ENCODE measurements around the gene ANKRD28.

The ANKRD28 gene

DNA sequence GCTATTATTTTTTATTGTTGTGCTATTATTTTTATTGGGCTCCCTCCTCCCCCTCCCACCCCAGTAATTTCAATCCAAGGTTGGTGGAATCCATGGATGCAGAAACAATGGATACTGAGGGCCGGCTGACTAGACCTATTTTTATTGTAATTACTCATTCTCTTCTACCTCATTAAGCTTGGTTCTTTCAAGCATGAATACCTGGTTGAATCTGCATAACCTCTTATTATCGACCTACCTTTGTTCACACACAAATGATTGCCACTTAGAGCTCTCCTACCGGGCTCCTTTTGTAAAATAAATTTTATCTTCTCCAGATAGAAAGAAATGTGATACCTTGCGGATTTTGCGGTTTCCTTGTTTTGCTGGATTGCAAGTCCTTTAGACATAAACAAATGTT lies 164.6 kb downstream of the ANKRD28 start:
- peaks cover 22% of the 10 kb centered on the region for H3K4me1 ChIP-seq (ENCODE audit: low read depth, poor library complexity, severe bottlenecking)
- H4K20me1 ChIP-seq (ENCODE audit: insufficient read depth), result no peaks in the 10 kb centered on the region
- H3K36me3 ChIP-seq (ENCODE audit: insufficient read depth), result no peaks in the 10 kb centered on the region
- H3K27ac ChIP-seq, result no peak overlapping the region
- H3K27me3 ChIP-seq (ENCODE audit: insufficient read depth, low read depth), result no peaks in the 10 kb centered on the region
- no peak overlapping the region for H3K4me2 ChIP-seq
- no peak overlapping the region for H3K9ac ChIP-seq
- H3K79me2 ChIP-seq (ENCODE audit: insufficient read depth, low read depth), result no peaks in the 10 kb centered on the region
- TF ChIP-seq, protein P1, sequence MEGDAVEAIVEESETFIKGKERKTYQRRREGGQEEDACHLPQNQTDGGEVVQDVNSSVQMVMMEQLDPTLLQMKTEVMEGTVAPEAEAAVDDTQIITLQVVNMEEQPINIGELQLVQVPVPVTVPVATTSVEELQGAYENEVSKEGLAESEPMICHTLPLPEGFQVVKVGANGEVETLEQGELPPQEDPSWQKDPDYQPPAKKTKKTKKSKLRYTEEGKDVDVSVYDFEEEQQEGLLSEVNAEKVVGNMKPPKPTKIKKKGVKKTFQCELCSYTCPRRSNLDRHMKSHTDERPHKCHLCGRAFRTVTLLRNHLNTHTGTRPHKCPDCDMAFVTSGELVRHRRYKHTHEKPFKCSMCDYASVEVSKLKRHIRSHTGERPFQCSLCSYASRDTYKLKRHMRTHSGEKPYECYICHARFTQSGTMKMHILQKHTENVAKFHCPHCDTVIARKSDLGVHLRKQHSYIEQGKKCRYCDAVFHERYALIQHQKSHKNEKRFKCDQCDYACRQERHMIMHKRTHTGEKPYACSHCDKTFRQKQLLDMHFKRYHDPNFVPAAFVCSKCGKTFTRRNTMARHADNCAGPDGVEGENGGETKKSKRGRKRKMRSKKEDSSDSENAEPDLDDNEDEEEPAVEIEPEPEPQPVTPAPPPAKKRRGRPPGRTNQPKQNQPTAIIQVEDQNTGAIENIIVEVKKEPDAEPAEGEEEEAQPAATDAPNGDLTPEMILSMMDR (conservative IDR thresholded peaks at IDR 0.05; ENCODE audit: low read depth, low read length), result no peak
- H2AFZ ChIP-seq (ENCODE audit: low read depth), result no peak overlapping the region
- no peak overlapping the region for H3K4me3 ChIP-seq (IDR thresholded peaks at IDR 0.05; ENCODE audit: insufficient read depth, low read depth, low read length)

DNA sequence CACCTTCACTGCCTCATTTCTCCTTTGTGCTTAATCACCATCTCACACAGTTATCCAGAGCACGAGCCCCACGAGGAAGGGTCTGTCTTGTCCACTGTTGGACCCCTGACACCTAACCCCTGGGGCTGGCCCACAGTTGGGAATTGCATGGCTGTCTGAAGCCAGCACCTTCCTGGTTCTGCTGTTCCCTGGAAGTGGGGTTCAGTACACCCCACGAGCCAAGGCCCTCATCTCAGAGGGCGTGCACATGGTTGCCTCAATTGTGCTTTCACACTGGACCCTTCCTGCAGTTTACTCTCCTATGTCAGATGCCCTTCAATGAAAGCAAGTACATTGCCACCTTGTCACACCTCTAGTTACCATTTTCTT lies 165.6 kb downstream of the ANKRD28 start:
- H3K36me3 ChIP-seq (ENCODE audit: insufficient read depth), result no peaks in the 10 kb centered on the region
- H4K20me1 ChIP-seq (ENCODE audit: insufficient read depth), result no peaks in the 10 kb centered on the region
- no peak overlapping the region for H2AFZ ChIP-seq (ENCODE audit: low read depth)
- no peaks in the 10 kb centered on the region for H3K27me3 ChIP-seq (ENCODE audit: insufficient read depth, low read depth)
- H3K9ac ChIP-seq, result no peak overlapping the region
- no peak overlapping the region for H3K4me3 ChIP-seq (IDR thresholded peaks at IDR 0.05; ENCODE audit: insufficient read depth, low read depth, low read length)
- TF ChIP-seq, protein P1 (conservative IDR thresholded peaks at IDR 0.05; ENCODE audit: low read depth, low read length), result no peak
- H3K4me2 ChIP-seq, result no peak overlapping the region
- H3K4me1 ChIP-seq (ENCODE audit: low read depth, poor library complexity, severe bottlenecking), result peaks cover 12% of the 10 kb centered on the region
- no peaks in the 10 kb centered on the region for H3K79me2 ChIP-seq (ENCODE audit: insufficient read depth, low read depth)
- H3K27ac ChIP-seq, result no peak overlapping the region

DNA sequence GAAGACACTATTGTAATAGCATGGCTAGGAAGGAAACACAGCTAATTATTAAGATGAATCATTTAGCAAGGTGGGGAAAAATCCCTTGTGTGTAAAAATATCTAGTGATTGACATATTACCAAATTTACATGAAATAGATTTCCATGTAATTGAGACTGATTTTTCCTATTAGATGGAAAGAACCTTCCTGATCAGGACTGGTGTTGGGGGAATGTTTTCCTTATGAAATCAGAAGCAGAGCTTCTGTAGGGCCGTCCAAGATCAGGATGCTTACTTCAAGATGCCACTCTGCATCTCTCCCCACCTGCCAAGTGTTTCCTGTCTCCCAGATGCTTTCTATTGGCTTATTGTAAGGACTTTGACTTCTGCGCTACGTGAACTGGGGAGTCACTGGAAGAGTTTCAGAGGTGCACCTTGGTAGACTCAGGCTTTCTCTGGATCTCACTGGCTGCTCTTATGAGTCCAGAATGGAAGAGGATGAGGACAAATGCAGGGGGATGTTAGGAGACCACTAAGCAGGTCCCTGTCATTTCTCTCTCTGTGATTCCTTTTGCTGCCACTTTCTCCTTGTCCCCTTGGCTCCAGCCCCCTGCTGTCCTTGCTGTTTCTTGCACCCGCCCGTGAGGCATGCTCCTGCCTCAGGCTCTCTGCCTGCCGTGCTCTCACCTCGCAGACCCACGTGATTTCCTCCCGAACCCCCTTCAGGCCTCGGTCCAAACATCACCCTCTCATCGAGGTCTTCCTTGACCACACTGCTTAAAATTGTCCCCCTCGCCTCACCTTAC lies 166.2 kb downstream of the ANKRD28 start:
- no peak overlapping the region for H3K27ac ChIP-seq
- no peaks in the 10 kb centered on the region for H3K27me3 ChIP-seq (ENCODE audit: insufficient read depth, low read depth)
- peaks cover 9% of the 10 kb centered on the region for H3K4me1 ChIP-seq (ENCODE audit: low read depth, poor library complexity, severe bottlenecking)
- H2AFZ ChIP-seq (ENCODE audit: low read depth), result no peak overlapping the region
- no peak overlapping the region for H3K4me2 ChIP-seq
- H3K4me3 ChIP-seq (IDR thresholded peaks at IDR 0.05; ENCODE audit: insufficient read depth, low read depth, low read length), result no peak overlapping the region
- no peaks in the 10 kb centered on the region for H3K36me3 ChIP-seq (ENCODE audit: insufficient read depth)
- no peaks in the 10 kb centered on the region for H4K20me1 ChIP-seq (ENCODE audit: insufficient read depth)
- TF ChIP-seq, protein P1 (conservative IDR thresholded peaks at IDR 0.05; ENCODE audit: low read depth, low read length), result no peak
- H3K79me2 ChIP-seq (ENCODE audit: insufficient read depth, low read depth), result no peaks in the 10 kb centered on the region
- H3K9ac ChIP-seq, result no peak overlapping the region

DNA sequence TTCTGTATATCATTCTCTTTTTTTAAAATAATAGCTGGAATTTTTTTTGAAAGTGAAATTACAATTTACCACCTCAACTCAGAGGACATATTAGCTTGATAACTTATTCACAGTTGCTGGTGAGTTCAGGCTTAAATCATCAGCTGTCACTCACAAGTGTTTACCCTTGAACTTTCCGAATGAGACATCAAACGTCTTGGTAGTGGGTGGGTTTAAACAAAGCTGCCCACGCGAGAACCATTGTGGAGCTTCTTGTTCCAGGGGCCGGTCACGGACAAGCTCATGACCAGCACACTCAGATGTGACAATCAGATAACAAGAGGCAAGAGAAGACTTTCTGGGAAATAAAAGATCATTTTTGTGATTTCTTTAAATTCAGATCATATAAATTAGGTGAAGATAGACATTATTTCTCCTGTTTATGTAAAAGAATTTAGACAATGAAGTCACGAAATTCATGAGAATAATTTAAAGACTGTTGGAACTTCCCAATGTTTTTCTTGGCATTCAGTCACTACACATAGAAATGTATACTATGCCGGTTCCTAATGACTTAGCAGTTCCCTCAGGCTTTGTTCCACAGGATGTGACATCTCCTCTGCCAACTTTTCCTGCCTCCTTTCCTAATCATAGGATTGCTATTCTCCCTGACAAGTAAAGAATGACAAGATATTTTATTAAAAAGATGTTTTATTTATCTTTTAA lies 167.0 kb downstream of the ANKRD28 start:
- H3K9ac ChIP-seq, result no peak overlapping the region
- TF ChIP-seq, protein P1 (conservative IDR thresholded peaks at IDR 0.05; ENCODE audit: low read depth, low read length), result no peak
- H3K36me3 ChIP-seq (ENCODE audit: insufficient read depth), result no peaks in the 10 kb centered on the region
- no peak overlapping the region for H3K4me3 ChIP-seq (IDR thresholded peaks at IDR 0.05; ENCODE audit: insufficient read depth, low read depth, low read length)
- H4K20me1 ChIP-seq (ENCODE audit: insufficient read depth), result no peaks in the 10 kb centered on the region
- no peaks in the 10 kb centered on the region for H3K79me2 ChIP-seq (ENCODE audit: insufficient read depth, low read depth)
- H3K27ac ChIP-seq, result no peak overlapping the region
- H2AFZ ChIP-seq (ENCODE audit: low read depth), result peak overlapping the region; percentile 30; the same call in 1 of the 2 replicates
- H3K4me1 ChIP-seq (ENCODE audit: low read depth, poor library complexity, severe bottlenecking), result peaks cover 9% of the 10 kb centered on the region
- no peaks in the 10 kb centered on the region for H3K27me3 ChIP-seq (ENCODE audit: insufficient read depth, low read depth)
- H3K4me2 ChIP-seq, result peak overlapping the region; percentile 63
